ENCODE measurements around the gene TRIM48. TPM values are rescaled to one million over a fixed set of nuclear protein-coding genes. Genes with fewer than 3 reads are reported as not detected.
"Not testable (repeated sequence)": the region's sequence is repeated elsewhere in the genome, so short reads cannot be mapped to it uniquely, and the experiment has no call there.

The TRIM48 gene
- not detected for polyA plus RNA-seq (ENCODE audit: insufficient read length in 4 of 4)

- DNase-seq (ENCODE audit: low read depth in 4 of 4, low spot score in 2 of 4): not testable (repeated sequence)
These were observed at the start of gene TRIM48 for GRCh38 chr11:55261855-55262254. TSS of gene TRIM48 (plus strand) at chr11:55262155. CDS start at chr11:55262268, 113 bp downstream.

GRCh38 chr11:55238316-55238715 lies 23.6 kb upstream of the TRIM48 start:
- DNase-seq (ENCODE audit: low read depth in 4 of 4, low spot score in 2 of 4): not testable (repeated sequence)

- DNase-seq (ENCODE audit: low read depth in 4 of 4, low spot score in 2 of 4): no peak
These were observed 1.1 kb downstream of the TRIM48 start for GRCh38 chr11:55263081-55263480.

Other genes starting within 250 kb of the TRIM48 start
- gene OR4A16, start 81.0 kb downstream of the TRIM48 start, polyA plus RNA-seq (ENCODE audit: insufficient read length in 4 of 4): not detected
- gene OR4A15, start 105.8 kb downstream of the TRIM48 start, polyA plus RNA-seq (ENCODE audit: insufficient read length in 4 of 4): not detected